GM19023 (cell line): ENCODE measurements around the gene GRK6.

Experiments used
- ATAC-seq: cut with Tn5 transposase; IDR thresholded peaks from one replicate; pipeline ENCODE4 v1.9.1; 2021; ENCODE audit warnings: mild to moderate bottlenecking, moderate library complexity; ENCODE audit not compliant: unreplicated experiment

The GRK6 gene

DNA sequence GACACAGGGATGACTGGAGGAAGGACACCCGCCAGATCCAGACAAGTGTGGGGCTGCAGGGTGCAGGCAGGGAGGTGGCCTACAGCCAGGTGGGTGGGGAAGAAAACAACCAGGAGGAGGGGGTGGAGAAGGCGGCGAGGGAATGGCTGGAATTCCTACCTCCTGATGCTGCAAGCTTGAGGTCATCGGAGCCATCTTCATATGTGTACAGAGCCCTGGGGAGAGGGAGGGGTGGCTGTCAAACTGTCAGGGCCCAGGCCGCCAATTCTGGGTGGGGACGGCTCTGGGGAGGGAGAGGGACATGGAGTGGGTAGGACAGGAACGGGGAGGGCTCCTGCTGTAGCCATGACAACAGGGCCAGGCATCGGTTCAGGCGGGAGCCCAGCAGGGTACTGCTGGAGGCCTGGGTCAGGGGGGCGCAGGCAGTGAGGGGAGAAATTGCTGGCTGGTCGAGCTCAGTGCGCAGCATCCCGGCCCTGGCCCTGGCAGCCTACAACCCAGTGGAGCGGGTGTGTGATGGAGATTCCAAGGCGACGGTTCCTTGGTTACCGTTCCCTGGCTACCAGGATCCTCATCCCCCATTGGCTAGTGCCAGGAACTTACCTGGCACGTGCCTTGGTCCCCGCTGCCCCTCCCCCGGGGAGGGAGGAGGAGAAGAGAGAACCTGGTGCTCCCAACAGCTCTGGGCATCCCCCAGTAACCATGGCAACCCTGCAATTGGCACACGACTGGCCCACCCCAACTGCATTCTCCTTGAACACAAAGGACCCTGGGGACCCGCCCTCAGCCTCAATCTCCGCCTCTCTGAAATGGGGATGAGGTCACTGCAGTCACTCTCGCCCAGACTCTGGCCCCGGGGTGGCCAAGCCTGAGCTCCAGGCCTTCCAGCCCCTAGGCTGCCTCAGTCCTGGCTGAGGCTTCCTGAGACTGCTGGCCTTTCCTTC, 42.5 kb downstream of the GRK6 start:
- no peak for ATAC-seq

DNA sequence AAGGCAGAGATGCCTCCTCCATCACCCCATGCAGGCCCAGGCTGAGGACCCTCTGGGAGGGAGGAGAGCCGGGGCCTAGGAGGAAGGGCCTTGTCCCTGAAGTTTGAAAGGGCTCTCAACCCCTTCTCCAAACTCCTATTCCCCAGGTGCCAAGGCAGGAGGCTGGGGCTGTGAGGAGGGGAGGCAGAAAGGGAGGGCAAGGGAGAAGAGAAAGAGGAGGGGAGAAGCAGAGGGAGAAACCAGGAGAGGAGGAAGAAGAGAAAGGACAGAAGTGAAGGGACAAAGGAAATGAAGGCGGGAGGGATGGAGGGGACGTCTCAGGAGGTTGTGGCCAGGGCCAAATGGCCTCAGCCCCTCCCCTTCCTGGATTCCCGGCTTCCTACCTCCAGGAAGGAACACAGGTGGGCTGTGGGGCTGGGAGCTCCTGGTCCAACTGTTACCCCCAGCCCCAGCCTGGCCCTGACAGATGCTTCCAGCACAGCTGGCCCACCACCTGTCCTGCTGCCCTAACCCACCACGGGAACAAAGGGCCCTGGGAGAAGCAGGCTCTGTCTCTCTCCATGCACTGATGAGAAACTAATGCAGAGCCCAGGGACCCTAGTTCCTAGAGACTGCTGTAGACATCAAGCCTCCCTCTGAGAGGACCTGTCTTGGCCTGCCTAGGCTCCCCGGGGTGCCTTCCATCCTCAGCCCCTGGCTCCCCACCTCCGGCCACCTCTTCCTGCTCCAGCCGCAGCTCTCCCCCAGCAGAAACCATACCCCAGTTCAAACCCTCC, 43.5 kb downstream of the GRK6 start:
- ATAC-seq, result no peak

DNA sequence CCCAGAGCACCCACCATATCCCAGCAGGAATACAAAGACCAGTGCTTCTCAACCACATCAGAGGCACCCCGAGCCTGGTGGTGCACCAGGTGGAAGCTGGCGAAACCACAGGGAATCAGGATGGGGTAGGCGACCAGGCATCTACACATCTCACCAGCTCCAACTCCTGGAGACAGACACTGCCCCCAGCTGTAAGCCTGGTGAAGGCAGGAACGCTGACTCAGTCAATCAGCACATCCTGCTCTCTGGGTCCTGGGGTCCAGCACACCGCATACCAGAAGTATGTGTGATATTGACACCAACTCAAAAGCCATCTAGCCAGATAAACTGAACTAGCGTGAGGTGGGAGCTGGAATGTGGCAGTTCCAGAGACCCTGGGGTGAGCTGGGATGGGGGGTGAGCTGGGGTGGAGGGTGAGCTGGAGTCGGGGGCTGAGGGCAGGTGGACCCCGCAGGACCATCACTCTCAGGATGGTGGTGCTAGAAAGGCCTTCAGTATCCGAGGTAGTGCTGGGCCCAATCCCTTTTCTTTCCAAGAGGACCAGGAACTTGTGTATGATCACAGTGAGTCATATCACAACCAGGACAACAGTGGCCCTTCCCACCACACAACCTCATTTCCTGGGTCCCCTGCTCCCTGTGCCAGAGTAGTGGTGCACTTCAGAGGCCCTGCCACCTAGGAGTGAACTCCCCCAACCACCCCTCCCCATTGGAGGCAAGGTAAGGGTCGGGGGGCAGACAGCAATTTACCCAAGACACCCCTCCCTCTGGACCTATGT, 44.5 kb downstream of the GRK6 start:
- ATAC-seq, result no peak

DNA sequence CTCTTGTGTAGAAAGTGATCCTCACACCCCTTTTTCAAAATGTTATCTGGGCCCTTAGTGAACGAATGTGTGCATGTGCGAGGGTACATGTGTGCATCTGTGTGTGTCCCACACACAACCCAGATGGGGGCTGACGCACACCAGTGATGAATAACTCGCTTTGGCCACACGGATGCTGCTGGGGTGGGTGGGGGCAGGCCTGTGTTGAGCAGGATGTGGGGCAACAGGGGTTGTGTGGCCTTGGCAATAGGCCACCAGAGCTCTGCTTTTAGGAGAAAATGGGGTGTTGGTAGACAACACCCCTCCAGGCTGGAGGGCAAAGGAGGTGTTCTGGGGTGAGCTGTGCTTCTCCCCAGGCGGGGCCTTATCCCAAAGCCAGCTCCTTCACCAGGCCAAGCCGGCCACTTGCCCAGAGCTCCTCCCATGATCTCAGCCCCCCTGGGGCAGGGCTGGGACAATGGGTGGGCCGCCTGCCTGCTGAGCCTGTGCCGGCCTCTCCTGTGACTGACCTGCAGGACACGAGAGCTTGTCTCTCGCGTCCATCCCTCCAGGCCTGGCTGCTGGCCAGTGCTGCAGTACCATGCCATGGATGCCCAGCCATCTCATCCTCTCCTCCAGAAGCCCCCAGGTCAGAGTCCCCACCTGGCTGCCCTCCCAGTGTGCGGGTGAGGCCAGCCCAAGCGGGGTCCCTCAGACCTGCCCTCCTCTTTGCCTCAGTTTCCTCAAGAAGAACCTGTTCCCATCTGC, 45.3 kb downstream of the GRK6 start:
- ATAC-seq, result no peak

DNA sequence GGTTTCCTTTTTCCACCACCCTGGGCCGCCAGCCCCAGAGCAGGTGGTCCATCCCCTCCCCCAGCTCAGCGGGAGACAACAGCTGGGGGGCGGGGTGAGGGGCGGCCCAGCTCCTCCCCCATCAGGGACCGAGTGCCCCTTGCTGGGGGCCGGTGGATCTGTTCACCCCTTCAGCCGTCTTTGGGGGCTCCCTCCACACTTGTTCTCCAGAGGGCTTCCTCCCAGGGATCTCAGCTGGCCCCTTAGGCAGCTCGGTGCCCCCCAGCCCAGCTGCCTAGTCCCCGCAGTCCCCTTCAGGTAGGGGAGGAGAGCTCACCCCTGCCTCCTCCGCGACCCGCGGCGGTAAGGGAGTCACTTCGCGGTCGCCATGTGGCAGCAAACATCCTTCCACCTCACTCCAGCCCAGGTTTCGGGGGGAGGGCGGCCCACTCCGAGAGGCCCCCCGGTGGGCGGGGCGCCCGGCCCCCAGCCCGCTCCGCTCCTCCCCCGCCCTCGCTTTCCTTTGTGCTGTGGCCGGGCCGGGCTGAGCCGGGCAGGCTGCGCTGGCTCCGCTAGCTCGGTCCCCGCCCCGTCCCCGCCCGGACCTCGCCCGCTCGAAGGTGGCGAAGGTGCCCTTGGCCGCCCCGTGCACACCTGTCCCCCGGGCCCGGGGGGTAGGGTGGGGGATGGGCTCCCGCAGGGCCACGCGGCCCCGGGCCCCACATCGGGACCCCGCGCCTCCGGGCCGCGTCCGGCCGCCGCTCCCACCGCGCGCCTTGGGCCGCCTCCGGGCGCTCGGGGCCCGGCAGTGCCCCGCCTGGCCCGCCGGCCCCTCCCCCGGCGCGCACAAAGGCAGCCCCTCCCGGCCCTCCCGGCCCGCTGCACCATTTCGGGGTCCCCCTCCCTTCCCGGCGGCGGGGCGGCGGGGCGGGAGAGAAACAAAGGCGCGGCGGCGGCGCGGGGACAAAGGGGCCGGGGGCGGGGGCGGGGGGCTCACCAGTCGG, 46.3 kb downstream of the GRK6 start:
- peak; percentile 46 for ATAC-seq

DNA sequence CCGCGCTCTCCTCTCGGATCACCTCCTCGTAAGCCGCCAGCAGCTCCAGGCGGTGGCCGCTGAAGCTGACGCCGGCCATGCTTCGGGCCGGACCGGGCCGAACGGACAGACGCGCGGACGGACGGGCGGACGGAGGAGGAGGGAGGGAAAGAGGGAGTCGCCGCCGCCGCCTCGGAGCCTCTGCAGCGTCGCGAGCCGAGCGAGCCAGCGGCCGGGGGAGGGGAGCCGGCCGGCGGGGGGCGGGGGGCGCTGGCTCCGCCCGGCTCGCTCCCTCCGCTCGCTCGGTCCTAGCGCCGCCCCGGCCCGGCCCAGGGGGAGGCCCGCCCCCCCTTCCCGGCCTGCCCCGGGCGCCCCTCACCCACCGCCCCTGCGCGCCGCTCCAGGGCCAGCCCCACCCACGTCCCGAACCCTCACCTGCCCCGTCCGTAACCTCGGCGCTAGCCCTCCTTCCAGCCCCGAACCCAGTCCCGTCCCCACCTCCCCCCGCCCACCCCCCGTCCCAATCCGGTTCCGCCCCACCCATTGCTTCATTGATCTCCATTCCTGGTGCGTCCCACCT, 47.0 kb downstream of the GRK6 start, which contains the start of gene DBN1:
Gene DBN1 (minus strand): TSS at position 192 of the 559 bp plus-strand sequence. CDS start 113 bp downstream, at position 79.
- peak; percentile 40 for ATAC-seq

DNA sequence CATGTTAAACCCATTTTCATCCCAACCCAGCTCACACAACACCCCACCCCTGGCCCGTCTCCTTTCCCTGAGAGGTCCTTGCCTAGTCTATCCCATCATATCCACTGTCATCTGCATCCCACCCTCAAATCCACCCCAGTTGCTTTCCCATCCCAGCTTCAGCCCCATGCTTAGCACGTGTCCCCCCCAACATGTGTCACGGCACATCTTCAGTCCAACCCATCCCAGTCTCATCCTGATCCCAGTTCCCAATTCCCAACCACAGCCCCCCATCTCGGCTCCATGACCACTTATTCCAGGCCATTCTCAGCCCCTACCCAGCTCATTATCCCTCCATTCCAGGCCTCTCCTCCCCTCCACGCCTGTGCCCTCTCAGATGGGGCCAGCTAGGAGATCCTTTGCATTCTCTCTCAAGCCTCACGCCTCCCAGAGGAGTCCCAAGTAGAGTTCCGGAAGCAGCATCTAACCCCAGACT, 47.6 kb downstream of the GRK6 start:
- ATAC-seq, result no peak

DNA sequence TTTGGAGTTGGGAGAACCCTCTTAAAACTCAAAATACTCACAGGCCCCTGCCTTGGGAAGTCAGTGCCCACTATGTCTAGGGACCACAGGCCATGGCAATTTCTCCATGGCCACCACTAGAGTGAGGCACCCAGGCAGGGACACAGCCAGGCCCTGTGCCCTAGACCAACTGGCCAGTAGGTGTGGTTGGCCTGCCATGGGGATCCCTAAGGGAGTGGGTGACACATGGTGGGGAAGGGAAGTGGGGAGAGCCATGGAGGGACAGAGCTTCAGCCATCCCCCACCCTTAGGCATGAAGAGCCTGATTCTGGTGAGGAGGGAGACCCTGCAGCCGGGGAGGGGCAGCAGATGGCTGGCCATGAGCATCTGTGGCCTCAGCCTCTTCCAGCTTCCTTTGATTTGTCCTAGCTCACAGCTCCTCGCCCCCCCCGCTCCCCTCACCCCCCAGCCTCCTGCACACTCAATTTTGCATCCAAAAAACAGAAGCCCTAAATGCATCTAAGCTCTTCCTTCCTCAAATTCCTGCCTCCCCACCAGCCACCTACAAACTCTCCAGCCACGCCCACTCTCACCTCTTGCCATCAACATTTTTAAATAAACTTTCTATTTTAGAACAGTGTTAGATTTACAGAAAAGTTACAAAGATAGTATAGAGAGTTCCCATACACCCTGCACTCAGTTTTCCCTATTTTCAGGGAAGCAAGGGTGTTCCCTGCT, 48.5 kb downstream of the GRK6 start:
- ATAC-seq, result no peak

DNA sequence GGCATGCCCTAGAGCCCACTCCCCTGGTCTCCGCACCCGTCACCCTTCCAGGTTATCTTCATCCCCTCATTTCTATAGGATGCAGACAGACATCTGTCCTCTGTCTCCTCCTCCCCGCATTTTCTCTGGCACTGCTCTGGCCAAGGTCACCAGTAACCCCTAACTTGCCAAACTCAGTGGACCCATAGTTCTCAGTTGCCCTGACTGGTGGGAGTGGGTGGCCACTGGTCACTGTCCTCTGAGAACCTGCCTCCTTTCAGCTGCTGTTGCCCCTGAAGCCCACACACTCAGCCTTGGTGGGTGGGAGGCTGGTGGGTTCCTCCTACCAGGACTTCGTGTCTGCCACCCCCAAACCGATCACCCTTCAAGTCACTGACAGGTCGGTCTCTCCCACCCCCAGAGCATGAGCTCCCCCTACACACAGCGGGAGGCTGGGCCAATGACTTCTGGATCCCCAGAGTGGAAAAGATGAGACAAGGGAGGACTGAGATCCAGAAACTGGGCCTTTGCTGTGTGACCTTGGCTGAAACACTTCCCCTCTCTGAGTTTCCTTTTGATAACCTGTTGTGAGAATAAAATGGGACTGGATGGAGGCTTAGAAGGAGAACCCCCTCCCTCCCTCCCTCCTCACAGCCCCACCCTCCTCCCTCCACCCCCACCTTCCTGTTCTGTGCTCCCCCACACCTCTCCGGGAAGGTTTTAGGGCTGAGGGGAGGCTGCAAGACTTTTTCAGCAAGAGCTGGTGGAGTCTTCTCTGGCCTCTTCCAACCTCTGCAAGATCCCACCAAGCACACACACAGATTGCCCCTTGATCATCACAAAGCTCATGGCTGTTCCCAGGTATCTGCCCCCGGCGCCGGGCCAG, 49.3 kb downstream of the GRK6 start:
- no peak for ATAC-seq

DNA sequence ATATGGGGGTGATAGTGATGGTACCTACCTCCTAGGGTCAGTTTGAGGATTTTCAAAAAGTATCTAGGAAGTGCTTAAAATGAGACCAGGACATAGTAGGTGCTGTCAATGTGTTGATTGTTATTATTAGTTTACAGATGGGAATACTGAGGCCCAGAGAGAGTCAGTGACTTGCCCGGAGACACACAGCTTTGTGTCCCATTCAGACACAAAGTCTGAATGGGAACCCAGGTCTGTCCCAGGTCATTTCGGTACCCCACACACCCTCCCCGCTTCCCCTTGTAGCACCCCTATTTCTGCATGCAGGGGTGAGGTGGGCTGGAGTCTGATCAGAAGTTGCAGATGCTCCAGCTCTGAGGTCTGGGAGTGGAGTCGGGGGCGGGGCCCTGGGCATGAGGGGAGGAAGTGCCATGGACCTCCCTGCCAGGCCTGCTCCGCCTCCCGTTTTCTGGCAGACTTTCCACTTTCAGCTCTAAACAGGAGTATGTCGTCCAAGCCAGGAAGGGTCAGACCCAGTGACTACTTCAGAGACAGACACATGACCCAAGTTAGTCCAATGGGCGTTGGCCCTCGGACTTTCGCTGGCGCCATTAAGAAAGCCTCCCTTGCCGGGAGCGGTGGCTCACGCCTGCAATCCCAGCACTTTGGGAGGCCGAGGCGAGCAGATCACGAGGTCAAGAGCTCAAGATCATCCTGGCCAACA, 50.2 kb downstream of the GRK6 start:
- ATAC-seq, result no peak

DNA sequence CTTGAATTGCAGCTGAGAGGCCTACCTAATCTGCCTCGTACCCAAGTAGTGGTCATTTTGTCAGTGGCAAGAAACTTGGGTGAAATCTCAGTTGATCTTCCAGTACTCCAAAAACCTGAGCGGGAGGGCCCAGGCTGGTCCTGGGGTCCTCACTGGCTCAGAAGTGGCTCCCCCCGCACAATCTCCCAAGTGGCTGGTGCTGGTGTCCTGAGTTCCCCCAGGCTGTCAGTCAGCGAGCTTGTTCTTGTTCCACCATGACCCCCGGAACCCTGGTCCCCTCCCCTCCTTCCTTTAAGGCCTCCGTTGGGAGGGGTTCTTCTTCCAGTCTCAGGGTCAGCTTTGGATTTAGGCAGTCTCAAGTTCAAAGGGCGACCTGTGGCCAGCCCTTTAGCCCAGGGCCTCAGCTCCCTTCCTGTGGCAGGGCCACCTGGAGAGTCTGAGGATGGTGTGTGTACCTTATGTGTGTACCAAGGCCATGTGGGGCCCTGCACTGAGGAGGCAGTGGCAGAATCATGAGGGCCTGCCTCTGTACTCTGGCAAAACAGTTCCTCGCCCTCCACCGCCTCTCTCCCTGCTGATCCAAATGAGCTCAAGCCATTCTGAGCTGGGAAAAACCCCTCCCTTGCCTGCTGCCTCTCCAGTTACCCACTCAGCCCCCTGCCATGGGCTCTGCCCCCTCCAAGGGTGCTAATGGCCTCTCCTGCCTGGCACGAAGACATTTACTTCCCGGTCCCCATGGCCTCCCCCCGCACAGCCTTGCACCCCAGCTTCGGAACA, 51.4 kb downstream of the GRK6 start:
- no peak for ATAC-seq

DNA sequence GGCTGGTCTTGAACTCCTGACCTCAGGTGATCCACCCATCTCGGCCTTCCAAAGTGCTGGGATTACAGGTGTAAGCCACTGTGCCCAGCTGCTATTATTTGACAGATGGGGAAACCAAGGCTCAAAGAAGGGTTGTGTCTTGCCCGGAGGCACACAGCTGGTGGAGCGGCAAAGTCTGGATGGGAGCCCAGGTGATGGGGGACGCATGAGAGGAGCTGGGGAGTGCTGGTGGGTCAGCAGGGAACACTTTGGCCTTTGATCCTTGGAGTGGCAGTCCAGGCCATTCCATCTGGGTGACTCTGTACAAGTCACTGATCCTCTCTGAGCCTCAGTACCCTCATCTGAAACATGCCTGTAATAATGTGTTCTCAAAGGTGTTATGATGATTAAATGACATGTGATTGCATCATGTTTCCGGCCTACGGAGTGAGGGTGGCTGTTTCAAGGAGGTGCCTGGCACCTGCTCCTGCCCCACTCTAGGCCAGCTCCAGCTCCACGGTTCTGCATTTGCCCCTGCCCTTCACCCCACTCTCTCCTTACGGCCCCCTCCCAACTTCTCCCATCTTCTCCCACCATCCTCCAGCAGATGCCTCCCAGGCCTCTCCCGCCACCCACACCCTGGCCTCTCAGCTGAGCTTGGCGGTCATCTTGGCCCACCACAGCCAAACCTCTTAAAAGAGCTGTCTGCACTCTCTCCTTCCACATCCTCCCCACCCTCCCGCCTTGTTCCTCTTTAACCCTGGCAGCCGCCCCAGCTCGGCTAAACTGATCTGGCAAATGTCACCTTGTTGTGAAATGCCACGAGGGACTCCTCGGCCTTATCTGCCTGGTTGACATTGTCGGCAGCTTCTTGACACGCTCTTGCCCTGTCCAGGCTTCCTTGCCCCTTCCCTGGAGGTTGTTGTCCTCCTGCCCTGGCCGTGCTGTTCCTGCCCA, 52.5 kb downstream of the GRK6 start:
- no peak for ATAC-seq

DNA sequence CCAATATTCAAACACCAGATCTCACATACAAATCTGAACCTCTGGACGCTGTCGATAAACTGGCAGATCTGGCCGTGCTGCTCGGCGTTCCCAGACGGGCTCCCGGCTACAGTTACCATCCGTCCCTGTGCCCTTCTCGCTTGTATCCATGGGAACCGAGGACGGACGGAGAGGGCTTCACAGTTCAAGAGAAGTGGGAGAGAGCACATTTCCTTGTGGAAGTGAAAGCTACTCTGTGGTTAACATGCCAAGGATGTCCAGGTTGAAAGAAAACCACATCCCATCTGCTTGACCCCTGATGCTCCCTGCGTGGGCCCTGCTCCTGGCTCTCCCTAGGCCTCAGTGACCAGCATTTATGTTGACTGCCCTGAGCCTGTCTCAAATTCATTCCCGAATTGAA, 53.3 kb downstream of the GRK6 start:
- no peak for ATAC-seq

DNA sequence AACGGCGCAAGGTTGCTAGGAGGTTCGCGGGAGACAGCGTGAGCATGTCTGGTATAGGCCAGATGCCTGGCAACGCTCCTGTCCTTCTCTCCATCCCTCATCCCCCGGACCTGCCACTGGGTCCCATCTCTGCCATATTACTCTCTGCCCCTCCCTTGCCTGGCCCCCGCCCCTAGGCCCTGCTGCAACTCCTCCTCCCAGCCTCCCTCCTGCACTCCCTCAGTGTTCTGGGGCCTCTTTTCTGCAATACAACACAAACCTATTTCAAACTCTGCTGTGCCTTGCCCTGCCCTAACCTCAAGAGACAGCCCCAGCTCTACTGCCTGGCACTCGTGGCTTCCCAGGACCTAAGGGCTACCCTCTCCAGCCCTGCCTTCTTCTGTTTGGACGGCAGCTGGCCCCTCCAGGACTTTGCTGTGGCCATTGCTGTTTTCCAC, 55.9 kb downstream of the GRK6 start:
- no peak for ATAC-seq

DNA sequence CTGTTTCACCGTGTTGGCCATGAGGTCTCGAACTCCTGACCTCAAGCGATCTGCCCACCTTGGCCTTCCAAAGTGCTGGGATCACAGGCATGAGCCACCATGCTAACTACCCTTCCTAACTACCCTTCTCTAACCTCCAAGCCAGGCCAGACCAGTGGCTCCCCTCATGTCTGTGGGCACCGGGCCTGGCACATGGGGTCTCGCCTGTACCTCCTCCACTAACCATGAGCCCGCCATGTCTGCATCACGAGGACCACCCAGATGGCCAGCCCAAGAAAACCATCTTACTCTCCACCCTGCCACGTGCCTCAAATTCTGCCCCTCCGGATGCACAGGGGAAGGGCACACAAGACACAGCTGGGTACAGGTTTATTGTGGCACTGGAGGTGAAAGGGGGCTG, 56.6 kb downstream of the GRK6 start:
- ATAC-seq, result no peak
